MM.1S (cell line): Measurements from ENCODE around the gene FAM131A.

ENCODE experiments used
- DNase-seq: peaks from one replicate; pipeline ENCODE4 v3.0.0-alpha.2; 2015
- H2AFZ ChIP-seq: fragments of 300-600 bp; sonication (generic); 2 replicates; pipeline ENCODE4 v1.6.0; 2016; ENCODE audit warnings: antibody characterized with exemption, low read length
- H3F3A ChIP-seq: fragments of 300-600 bp; sonication (generic); 2 replicates; pipeline ENCODE4 v1.6.1; 2016; ENCODE audit warnings: mild to moderate bottlenecking, antibody characterized with exemption, low read length, moderate library complexity, mixed read lengths; ENCODE audit not compliant: insufficient read depth
- H3K27ac ChIP-seq: fragments of 300-600 bp; sonication (generic); 2 replicates; pipeline ENCODE4 v1.5.1; 2016; ENCODE audit warnings: mild to moderate bottlenecking, low read length
- H3K27me3 ChIP-seq: fragments of 300-600 bp; sonication (generic); replicated peaks from 2 replicates; pipeline ENCODE4 v1.6.0; 2016; ENCODE audit warnings: low read length; ENCODE audit not compliant: insufficient read depth
- H3K36me3 ChIP-seq: fragments of 300-600 bp; sonication (generic); replicated peaks from 2 replicates; pipeline ENCODE4 v1.6.1; 2016; ENCODE audit warnings: mild to moderate bottlenecking, low read length, mixed read lengths; ENCODE audit not compliant: insufficient read depth
- H3K4me1 ChIP-seq: fragments of 300-600 bp; sonication (generic); 2 replicates; pipeline ENCODE4 v1.6.1; 2016; ENCODE audit warnings: low read length, mixed read lengths
- H3K4me2 ChIP-seq: fragments of 300-600 bp; sonication (generic); 2 replicates; pipeline ENCODE4 v1.6.0; 2016; ENCODE audit warnings: low read depth, low read length
- H3K4me3 ChIP-seq: fragments of 300-600 bp; sonication (generic); 2 replicates; pipeline ENCODE4 v1.5.1; 2016; ENCODE audit warnings: low read length, mixed read lengths
- H3K79me2 ChIP-seq: fragments of 300-600 bp; sonication (generic); 2 replicates; pipeline ENCODE4 v1.6.1; 2016; ENCODE audit warnings: mixed run types, low read length, mixed read lengths
- H3K9ac ChIP-seq: fragments of 300-600 bp; sonication (generic); 2 replicates; pipeline ENCODE4 v1.6.1; 2016; ENCODE audit warnings: low read length, mixed read lengths
- H3K9me2 ChIP-seq: fragments of 300-600 bp; sonication (generic); replicated peaks from 2 replicates; pipeline ENCODE4 v1.6.1; 2016; ENCODE audit warnings: mild to moderate bottlenecking, low read length, mixed read lengths; ENCODE audit not compliant: insufficient read depth
- H3K9me3 ChIP-seq: fragments of 300-600 bp; sonication (generic); replicated peaks from 2 replicates; pipeline ENCODE4 v1.6.1; 2016; ENCODE audit warnings: mild to moderate bottlenecking, low read length, mixed read lengths; ENCODE audit not compliant: insufficient read depth
- H4K20me1 ChIP-seq: fragments of 300-600 bp; sonication (generic); 2 replicates; pipeline ENCODE4 v1.6.1; 2016; ENCODE audit warnings: mild to moderate bottlenecking, low read length, moderate library complexity, mixed read lengths; ENCODE audit not compliant: insufficient read depth
- EZH2 ChIP-seq: fragments of 300-600 bp; sonication (generic); optimal IDR thresholded peaks from 2 replicates; pipeline ENCODE3; 2017; ENCODE audit warnings: low read depth, mild to moderate bottlenecking, antibody characterized with exemption, low read length, mixed read lengths
- EZH2phosphoT487 ChIP-seq: fragments of 300-600 bp; sonication (generic); IDR thresholded peaks from 2 replicates; pipeline ENCODE4 v1.6.1; 2018; ENCODE audit warnings: antibody characterized with exemption, low read length
- TF ChIP-seq, protein P1 (sequence below): fragments of 300-600 bp; sonication (generic); IDR thresholded peaks from 2 replicates; pipeline ENCODE4 v1.5.1; 2016; ENCODE audit warnings: antibody characterized with exemption, low read length, mixed read lengths

Gene FAM131A

DNA sequence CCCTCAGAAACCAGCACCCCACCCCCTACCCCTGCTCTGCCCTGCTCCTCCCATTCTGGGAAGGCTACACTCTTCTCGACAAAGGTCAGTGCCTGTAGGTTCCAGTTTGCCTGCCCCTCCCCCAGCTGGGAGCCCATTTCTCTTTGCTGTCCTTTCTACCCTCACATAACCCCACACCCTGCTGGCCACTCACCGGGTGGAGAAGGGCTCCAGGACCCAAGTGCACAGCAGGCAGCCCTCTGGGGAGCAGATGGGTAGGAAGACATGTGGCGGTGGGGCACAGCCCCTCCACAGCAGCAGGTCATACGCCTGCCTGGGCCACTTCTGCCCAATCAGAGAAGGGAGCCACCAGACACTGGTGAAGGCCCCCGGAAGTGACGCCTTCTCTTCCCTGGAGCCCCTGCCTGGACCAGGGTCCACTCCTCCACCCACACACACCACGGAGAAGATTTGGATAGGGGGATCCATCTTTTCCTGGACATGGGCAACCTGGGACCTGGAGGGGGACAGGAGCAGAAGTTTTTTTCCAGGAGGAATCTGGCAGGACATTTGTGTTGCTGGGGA lies 40.6 kb downstream of the FAM131A start, which contains the start of gene THPO:
THPO (minus strand) TSS at position 326 of the 564 bp plus-strand sequence. CDS start 1,948 bp downstream, outside the sequence.
- no peak for TF ChIP-seq EZH2phosphoT487
- no peak for DNase-seq
- Histone ChIP-seq H3K9me2 (no peaks in the 10 kb centered on the region), H3F3A (no peaks in the 10 kb centered on the region), H3K4me3 (no peak within 1 kb of the TSS), H3K4me2 (no peak within 1 kb of the TSS), H3K9ac (no peak within 1 kb of the TSS), H3K36me3 (no peaks in the 10 kb centered on the region), H2AFZ (no peak within 1 kb of the TSS), H3K9me3 (no peaks in the 10 kb centered on the region), H3K27ac (no peak within 1 kb of the TSS), H3K79me2 (no peaks in the 10 kb centered on the region), H4K20me1 (no peaks in the 10 kb centered on the region), H3K4me1 (peaks cover 5% of the 10 kb centered on the region; the same call in 1 of the 2 replicates), H3K27me3 (peaks cover 76% of the 10 kb centered on the region)

- H4K20me1 ChIP-seq: no peaks in the 10 kb centered on the region
- no peaks in the 10 kb centered on the region for H3K36me3 ChIP-seq
- H2AFZ ChIP-seq: no peak overlapping the region
- no peak for TF ChIP-seq EZH2
- TF ChIP-seq, protein P1, sequence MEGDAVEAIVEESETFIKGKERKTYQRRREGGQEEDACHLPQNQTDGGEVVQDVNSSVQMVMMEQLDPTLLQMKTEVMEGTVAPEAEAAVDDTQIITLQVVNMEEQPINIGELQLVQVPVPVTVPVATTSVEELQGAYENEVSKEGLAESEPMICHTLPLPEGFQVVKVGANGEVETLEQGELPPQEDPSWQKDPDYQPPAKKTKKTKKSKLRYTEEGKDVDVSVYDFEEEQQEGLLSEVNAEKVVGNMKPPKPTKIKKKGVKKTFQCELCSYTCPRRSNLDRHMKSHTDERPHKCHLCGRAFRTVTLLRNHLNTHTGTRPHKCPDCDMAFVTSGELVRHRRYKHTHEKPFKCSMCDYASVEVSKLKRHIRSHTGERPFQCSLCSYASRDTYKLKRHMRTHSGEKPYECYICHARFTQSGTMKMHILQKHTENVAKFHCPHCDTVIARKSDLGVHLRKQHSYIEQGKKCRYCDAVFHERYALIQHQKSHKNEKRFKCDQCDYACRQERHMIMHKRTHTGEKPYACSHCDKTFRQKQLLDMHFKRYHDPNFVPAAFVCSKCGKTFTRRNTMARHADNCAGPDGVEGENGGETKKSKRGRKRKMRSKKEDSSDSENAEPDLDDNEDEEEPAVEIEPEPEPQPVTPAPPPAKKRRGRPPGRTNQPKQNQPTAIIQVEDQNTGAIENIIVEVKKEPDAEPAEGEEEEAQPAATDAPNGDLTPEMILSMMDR: no peak
- no peak for TF ChIP-seq EZH2phosphoT487
- peaks cover 5% of the 10 kb centered on the region; the same call in 1 of the 2 replicates for H3K4me1 ChIP-seq
- no peak overlapping the region for H3K4me3 ChIP-seq
- H3K9me2 ChIP-seq: no peaks in the 10 kb centered on the region
- H3K9ac ChIP-seq: no peak overlapping the region
- DNase-seq: no peak
- H3F3A ChIP-seq: no peaks in the 10 kb centered on the region
- no peaks in the 10 kb centered on the region for H3K9me3 ChIP-seq
- peaks cover 76% of the 10 kb centered on the region for H3K27me3 ChIP-seq
- no peak overlapping the region for H3K4me2 ChIP-seq
- H3K79me2 ChIP-seq: no peaks in the 10 kb centered on the region
- no peak overlapping the region for H3K27ac ChIP-seq
These were observed 41.4 kb downstream of the FAM131A start for GRCh38 chr3:184378651-184379357.

GRCh38 chr3:184379358-184380184 lies 42.2 kb downstream of the FAM131A start, which contains the start of gene CHRD:
CHRD (plus strand) TSS chr3:184380054; CDS start chr3:184380319, 265 bp downstream.
- Histone ChIP-seq H3K4me2 (peak within 1 kb of the TSS; percentile 96), H3K9me2 (no peaks in the 10 kb centered on the region), H3K27ac (no peak within 1 kb of the TSS), H2AFZ (peak within 1 kb of the TSS; percentile 53), H3K4me3 (peak within 1 kb of the TSS; percentile 51), H3K4me1 (peaks cover 5% of the 10 kb centered on the region; the same call in 1 of the 2 replicates), H3K9me3 (no peaks in the 10 kb centered on the region), H3K79me2 (no peaks in the 10 kb centered on the region), H3K9ac (no peak within 1 kb of the TSS), H3K27me3 (peaks cover 71% of the 10 kb centered on the region), H3K36me3 (no peaks in the 10 kb centered on the region), H3F3A (no peaks in the 10 kb centered on the region), H4K20me1 (no peaks in the 10 kb centered on the region)
- TF ChIP-seq EZH2phosphoT487: no peak
- no peak for TF ChIP-seq EZH2
- TF ChIP-seq, protein P1: no peak
- DNase-seq: no peak
